NCI-H510A treated with DMSO at 0.1 percent for 48 hours (cell line): ENCODE data around the gene TBX15.
A peak's percentile ranks its signal among the peaks of the same experiment; 100 is the strongest.

Source experiments
- DNase-seq: peaks from one replicate; lab custom pipeline; 2025; lab: John Stamatoyannopoulos, UW

The TBX15 gene

DNA sequence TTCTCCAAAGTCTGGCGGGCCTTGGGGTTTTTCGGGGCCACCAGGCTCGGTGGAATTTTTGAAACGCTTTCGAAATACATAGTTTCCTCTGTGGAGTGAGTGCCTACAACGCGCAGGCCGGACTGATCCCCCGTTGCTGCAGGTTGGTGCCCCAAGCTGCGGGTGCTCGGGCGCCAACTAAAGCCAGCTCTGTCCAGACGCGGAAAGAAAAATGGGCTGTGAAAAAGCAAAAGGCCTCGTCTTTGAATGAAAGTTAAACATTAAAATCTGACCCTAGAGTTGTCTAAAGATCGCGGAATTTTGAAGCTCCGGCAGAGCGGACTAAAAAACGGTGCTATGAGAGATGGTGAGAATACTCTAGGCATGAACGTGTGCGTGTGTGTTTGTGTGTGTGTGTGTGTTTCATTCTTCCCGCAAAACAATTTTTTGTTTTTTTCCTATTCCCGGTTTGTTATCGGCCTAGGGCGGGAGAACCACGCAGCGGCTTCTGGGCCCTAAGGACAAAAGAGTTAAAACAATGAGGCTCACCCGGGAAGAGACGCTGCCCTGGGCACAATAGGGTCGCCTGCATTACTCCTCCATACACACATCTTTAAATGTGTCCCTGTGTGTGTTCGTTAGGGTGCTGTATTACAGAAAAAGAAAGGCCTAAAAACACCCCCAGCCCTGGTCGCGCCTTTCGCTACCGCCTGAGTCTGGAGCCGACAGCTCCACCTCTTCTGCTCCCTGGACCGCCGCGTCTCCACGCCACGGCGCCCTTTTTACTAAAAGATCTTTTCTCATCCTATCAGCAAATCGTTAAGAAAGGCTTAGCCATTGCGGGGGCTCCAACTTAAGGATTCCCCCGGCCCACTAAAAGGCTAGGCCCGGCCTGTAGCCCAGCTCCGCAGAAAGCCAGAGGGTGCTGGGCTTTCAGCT, 3.2 kb downstream of the TBX15 start:
- no peak for DNase-seq

DNA sequence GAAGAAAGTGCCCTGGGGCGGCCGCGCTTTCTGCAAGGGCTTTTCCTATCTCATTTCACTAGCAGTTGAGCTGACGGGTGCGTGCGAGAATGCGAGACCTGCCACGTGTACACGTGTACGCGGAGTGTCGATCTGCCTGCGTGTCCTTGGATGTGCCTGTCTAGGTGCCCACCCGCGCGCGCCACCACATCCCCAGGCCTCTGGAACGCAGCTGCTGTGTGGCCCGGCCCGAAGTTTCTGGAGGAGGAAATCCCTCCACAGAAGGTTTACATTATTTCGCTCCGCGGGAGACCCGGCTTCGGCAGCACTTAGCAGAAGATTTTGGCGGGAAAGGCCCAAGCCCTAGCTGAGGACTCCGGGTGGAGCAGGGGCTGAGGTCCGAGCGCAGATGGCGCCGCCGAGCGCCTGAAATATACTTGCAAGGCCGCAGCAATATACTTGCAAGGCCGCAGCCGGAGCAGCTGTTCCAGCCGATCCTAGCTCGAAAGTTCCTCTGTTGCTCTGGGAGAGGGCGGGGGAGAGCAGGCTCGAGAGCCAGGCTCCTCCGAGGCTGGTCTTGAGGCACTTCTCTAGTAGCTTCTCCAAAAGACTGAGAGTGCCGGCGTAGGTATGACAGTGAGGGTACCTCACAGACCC, 3.9 kb downstream of the TBX15 start:
- DNase-seq = no peak

DNA sequence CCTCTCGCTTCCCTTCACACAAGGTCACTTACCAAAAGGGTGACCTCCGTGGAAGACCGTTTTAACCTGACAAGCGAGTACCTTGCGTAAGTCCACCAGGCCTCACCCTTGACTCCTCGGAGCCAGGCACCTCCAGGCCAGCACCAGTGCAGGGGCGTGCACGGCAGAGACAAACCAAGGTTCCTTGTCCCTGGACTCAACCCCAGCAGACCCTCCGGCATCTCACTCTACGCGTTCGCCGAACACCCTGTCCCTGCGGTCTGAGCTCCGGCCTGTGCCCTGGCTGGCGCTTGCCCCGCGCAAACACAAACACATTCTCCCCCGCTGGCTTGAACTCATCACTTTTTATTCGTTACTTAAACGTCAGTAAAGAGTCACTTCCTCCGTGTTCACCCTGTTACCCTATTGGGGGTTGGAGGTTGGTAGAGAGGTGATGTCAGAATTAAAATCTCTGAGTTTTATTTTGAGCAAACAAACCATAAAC, 4.5 kb downstream of the TBX15 start:
- DNase-seq = no peak

GRCh38 chr1:118982821-118983557, 5.2 kb downstream of the TBX15 start:
- no peak for DNase-seq

DNA sequence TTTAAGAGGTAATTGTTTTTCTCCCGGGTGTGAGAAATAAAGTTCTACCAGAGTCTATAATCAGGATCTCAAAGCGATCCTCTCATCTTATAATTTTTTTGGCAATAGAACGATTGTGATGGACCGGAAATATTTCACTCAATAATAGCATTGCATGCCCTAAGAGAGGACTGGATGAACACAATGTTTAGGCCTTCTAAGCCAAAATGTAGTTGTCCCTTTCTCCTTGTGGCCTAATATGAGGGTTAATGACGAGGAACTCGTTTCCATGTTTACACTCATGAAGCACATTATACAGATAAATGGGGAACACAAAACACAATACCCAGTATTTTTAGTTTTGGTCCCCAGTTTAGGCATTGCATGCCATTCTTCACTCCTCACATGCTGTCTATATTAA, 5.9 kb downstream of the TBX15 start:
- DNase-seq = no peak

- DNase-seq = no peak
Measured at GRCh38 chr1:118981436-118981835, 6.7 kb downstream of the TBX15 start.

- DNase-seq = no peak
Measured at GRCh38 chr1:118979754-118980575, 8.2 kb downstream of the TBX15 start.

GRCh38 chr1:118978914-118979701, 9.0 kb downstream of the TBX15 start:
- DNase-seq = no peak

GRCh38 chr1:118977600-118977999, 10.5 kb downstream of the TBX15 start:
- DNase-seq = no peak

GRCh38 chr1:118974661-118975060, 13.5 kb downstream of the TBX15 start:
- DNase-seq = no peak

DNA sequence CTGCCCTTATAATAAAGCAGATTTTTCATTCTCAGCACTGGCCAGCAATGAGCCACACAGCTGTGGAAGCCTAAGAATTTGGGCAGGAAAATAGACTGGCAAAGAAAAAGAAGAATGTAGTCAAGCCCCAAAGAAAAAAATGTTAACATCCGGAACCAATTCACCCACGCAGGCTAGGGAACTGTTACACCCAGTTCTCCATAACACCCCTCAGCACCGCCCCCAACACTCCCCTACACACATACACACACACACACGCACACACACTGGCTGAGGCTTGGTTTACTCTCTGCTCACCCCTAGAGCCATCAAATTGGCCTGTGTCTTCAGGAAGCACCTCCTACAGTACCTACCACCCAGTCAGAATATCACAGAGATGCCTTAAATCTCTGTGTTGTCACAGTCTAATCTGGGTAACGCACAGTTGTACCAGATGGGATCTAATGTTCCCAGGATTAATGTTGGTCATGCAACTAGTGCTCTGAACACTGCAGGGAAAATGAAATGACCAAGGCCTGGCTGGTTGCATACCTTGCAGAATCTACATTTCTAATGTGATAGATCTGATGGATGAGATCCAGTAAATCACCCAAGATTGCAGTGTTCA, 14.5 kb downstream of the TBX15 start:
- DNase-seq = no peak

DNA sequence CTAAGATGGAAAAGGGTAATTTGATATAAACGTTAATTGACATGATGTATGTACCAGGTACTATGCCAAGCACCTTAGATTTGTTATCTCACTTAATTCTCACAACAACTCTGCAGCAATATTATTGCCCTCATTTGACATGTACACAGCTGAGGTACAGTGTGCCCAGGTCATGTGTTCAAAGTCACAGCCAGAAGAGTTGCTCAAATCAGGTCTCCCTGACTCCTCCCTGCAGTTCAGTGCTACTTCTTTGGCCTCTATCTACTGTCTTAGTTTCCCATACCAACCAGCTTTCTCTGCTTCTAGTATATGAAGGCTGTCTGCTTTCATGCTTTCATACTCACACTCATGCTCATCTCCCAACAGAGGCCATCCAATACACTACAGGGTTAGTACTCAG, 15.1 kb downstream of the TBX15 start:
- no peak for DNase-seq

DNA sequence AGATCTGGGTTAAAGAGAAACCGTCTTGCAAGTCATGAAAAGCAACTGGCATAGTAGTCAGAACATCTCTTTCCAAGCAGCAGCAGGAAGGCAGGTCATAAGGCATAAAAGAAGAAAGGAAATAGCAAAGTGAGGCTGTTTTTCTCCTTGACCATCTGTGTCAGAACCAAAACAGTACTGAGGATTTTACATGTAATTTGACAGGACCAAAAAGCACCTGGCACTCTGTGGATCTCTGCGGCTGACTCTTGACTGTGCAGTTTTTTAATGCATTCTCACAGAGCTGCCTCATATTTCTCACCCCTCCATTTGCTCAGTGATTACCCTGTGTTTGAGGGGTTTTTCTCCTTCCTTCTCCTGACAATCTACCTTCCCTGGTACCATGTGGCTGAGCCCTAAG, 17.7 kb downstream of the TBX15 start:
- no peak for DNase-seq

DNA sequence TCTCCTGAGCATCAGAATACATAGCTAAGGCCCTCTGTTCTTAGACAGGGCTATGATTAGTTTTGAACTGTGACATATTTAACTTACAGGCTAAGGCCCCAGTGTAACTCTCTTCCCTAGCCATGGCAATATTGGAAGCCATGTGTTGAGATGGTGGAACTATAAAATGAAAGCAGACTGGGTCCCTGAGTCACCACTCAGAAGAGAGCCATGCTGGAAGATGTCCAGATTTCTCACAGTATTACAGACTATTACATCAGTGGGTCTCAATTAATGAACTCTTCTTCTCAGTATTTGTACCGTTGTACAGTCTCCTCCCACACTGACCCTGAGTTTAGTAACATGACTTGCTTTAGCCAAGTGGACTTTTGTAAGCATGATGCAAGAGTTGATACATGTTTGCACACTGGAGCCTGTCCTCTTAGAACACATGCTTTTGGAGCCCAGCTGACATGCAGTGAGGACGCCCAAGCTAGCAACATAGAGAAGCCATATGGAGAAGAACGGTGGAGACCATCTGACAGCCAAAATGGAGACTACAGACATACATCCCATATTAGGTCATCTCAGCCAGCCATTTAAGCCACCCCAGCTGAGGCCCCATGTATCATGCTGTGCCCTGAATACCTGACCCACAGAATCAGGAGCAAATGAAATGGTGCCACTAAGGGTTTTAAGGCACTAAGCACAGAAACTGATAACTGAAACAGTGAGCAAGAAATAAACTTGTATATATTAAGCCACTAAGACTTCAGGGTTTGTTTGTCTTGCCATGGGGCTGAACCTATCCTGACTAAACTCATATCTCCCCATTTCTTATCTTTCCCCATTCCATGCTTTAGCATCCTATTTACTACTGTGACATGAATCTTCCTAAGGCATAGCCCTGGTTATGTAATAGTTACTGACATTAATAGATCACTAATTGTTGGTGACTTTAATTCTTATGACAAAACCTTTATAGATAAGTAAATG, 24.4 kb downstream of the TBX15 start:
- DNase-seq = no peak

DNA sequence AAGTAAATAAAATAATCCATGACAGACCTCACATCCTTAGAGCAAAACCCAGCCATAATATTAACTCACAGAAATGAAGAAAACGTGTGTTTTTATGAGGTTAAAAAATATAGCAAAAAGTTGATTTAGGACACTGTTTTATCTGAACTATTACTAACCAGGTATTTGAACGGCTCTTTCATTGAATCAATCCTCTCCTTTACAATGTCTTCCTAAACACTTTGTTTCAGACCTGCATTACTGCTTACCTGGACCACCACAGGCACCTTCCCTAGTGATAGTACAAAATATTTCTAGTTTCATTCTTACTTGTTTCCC, 25.0 kb downstream of the TBX15 start:
- no peak for DNase-seq

- no peak for DNase-seq
Measured at GRCh38 chr1:118961156-118961555, 27.0 kb downstream of the TBX15 start.

- DNase-seq = peak; percentile 35
Measured at GRCh38 chr1:118960567-118961136, 27.5 kb downstream of the TBX15 start.

DNA sequence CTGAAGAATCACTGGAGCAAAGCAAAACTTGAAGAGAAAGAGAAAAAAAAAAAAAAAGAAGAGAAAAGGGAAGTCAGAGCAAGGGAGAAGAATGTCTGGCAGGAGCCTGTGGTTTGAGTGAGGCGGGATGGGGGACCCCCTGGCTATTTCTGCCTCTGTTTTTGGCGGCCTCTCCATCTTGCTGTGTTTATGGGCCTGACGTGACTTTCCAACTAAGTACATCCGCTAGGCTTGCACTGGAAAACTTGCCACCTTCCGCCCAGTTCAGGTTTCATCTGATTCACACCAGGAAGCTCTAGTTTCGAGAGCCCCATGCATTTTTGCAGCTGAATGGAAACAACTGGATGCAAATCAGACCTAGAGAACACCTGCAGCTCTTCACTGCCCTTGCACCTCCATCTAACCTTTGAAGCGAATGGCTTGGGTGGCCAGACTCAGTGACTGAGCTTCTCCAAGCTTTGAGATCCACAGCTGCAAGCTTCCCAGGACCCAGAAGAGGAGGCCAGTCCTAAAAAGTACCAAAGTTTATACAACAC, 28.0 kb downstream of the TBX15 start:
- peak; percentile 69 for DNase-seq
